OCI-LY7 (cell line): Measurements from ENCODE around the gene APEH. TPM values are rescaled to one million over a fixed set of nuclear protein-coding genes. Genes with fewer than 3 reads are reported as not detected.

Source experiments
- BruUV-seq: library from RNA; stranded (reverse); fragments of 400-500 nt; replicated peaks from 2 replicates; lab custom pipeline; 2021; lab: Mats Ljungman, UMichigan
- CTCF ChIA-PET: fragments of 300-600 bp; sonication (Branson Sonifier 250); formaldehyde crosslinking; loops from one replicate; lab custom pipeline; 2022; ENCODE audit warnings: antibody characterized with exemption; ENCODE audit not compliant: unreplicated experiment; lab: Charles Lee
- POLR2A ChIA-PET: fragments of 300-600 bp; sonication (Branson Sonifier 250); formaldehyde crosslinking; loops from one replicate; lab custom pipeline; 2022; ENCODE audit warnings: antibody characterized with exemption; lab: Charles Lee
- DNase-seq: peaks from one replicate; pipeline ENCODE4 v3.0.0-alpha.2; 2015; ENCODE audit warnings: low spot score
- H2AFZ ChIP-seq: fragments of 200-600 bp; sonication (generic), shearing (Covaris generic); 2 replicates; pipeline ENCODE4 v1.6.1; 2014; ENCODE audit warnings: mild to moderate bottlenecking, antibody characterized with exemption, low read length, moderate library complexity
- H3K27ac ChIP-seq: fragments of 200-600 bp; sonication (generic); 2 replicates; pipeline ENCODE4 v1.5.1; 2014; ENCODE audit warnings: mixed run types, low read depth, mild to moderate bottlenecking, moderate library complexity, low read length, inconsistent platforms; ENCODE audit not compliant: poor library complexity, severe bottlenecking
- H3K36me3 ChIP-seq: fragments of 200-600 bp; sonication (generic); 2 replicates; pipeline ENCODE4 v1.6.1; 2014; ENCODE audit warnings: mild to moderate bottlenecking, antibody characterized with exemption, low read length, moderate library complexity, mixed read lengths; ENCODE audit not compliant: insufficient read depth
- H3K4me1 ChIP-seq: fragments of 200-600 bp; sonication (generic); 2 replicates; pipeline ENCODE4 v1.5.1; 2014; ENCODE audit warnings: mild to moderate bottlenecking, low read length; ENCODE audit not compliant: insufficient read depth, poor library complexity, severe bottlenecking
- H3K4me2 ChIP-seq: fragments of 200-600 bp; sonication (generic); 2 replicates; pipeline ENCODE4 v1.6.1; 2014; ENCODE audit warnings: mild to moderate bottlenecking, low read length
- H3K4me3 ChIP-seq: fragments of 200-600 bp; sonication (generic); 2 replicates; pipeline ENCODE4 v1.5.1; 2014; ENCODE audit warnings: mild to moderate bottlenecking, low read depth, low read length; ENCODE audit not compliant: poor library complexity, severe bottlenecking
- H3K79me2 ChIP-seq: fragments of 200-600 bp; sonication (generic); 2 replicates; pipeline ENCODE4 v1.6.1; 2016; ENCODE audit warnings: low read depth, mild to moderate bottlenecking, low read length, moderate library complexity, mixed read lengths; ENCODE audit not compliant: insufficient read depth
- H3K9me2 ChIP-seq: fragments of 200-600 bp; sonication (generic); 2 replicates; pipeline ENCODE4 v1.6.1; 2016; ENCODE audit warnings: mild to moderate bottlenecking, low read length, mixed read lengths; ENCODE audit not compliant: insufficient read depth
- H3K9me3 ChIP-seq: fragments of 200-600 bp; sonication (generic); 2 replicates; pipeline ENCODE4 v1.6.1; 2014; ENCODE audit warnings: mild to moderate bottlenecking, mixed run types, low read length, mixed read lengths
- H4K20me1 ChIP-seq: fragments of 200-600 bp; sonication (generic); 2 replicates; pipeline ENCODE4 v1.6.1; 2014; ENCODE audit warnings: mild to moderate bottlenecking, antibody characterized with exemption, low read length, moderate library complexity, mixed read lengths; ENCODE audit not compliant: insufficient read depth
- EZH2phosphoT487 ChIP-seq: fragments of 200-600 bp; sonication (generic); IDR thresholded peaks from 2 replicates; pipeline ENCODE4 v1.6.1; 2018; ENCODE audit warnings: low read depth, borderline replicate concordance, mild to moderate bottlenecking, mixed run types, antibody characterized with exemption, low read length, moderate library complexity, mixed read lengths
- intact Hi-C: fragments of 100-400 bp; cut with micrococcal nuclease; formaldehyde crosslinking; loops from one replicate; pipeline ENCODE4 v1.10.0; 2022; ENCODE audit not compliant: unreplicated experiment
- total RNA-seq, 2 experiments: library from RNA; depleted of rRNA in 1 of 2; stranded (reverse); fragments of >200 nt in 1 of 2; shearing (Covaris generic) in 1 of 2; gene quantifications; 2 replicates each; pipeline ENCODE4 v1.2.3, GENCODE V29; 2014 to 2022
- TF ChIP-seq, protein P1 (sequence below): fragments of 200-600 bp; sonication (generic); conservative IDR thresholded peaks from 2 replicates; pipeline ENCODE4 v1.5.1; 2014; ENCODE audit warnings: mild to moderate bottlenecking, antibody characterized with exemption, low read length, moderate library complexity, mixed read lengths

APEH gene
- total RNA-seq, 2 experiments from 2014 or later, result 112 to 132 TPM

DNA sequence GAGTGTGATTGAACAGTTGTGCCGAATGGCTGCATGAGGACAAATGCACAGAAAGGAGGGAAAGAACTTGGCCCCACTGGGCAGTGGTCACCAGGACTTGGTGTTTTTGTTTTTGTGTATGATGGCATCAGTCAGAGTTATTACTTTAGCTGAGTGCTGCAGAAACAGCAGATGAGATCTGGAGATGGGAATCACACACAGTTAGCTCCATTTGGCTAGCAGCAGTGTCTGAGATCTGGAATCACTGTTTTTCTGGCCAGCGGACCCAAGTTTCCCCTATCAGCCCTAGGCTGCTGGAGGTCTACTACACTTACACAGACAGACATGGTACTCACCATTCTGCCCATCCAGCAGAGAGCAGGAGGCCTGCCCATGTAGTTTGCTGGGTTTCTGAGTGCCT, 45.9 kb upstream of the APEH start:
- no peaks in the 10 kb centered on the region for H3K4me1 ChIP-seq
- H4K20me1 ChIP-seq, result no peaks in the 10 kb centered on the region
- no peak overlapping the region for H3K4me2 ChIP-seq
- intact Hi-C loops, result no loop called here
- no peak overlapping the region for H3K4me3 ChIP-seq
- BruUV-seq, result no TSS peak
- no peaks in the 10 kb centered on the region for H3K9me2 ChIP-seq
- H3K79me2 ChIP-seq, result no peaks in the 10 kb centered on the region
- ChIA-PET CTCF (no interaction called here), POLR2A (no interaction called here)
- TF ChIP-seq, protein P1, sequence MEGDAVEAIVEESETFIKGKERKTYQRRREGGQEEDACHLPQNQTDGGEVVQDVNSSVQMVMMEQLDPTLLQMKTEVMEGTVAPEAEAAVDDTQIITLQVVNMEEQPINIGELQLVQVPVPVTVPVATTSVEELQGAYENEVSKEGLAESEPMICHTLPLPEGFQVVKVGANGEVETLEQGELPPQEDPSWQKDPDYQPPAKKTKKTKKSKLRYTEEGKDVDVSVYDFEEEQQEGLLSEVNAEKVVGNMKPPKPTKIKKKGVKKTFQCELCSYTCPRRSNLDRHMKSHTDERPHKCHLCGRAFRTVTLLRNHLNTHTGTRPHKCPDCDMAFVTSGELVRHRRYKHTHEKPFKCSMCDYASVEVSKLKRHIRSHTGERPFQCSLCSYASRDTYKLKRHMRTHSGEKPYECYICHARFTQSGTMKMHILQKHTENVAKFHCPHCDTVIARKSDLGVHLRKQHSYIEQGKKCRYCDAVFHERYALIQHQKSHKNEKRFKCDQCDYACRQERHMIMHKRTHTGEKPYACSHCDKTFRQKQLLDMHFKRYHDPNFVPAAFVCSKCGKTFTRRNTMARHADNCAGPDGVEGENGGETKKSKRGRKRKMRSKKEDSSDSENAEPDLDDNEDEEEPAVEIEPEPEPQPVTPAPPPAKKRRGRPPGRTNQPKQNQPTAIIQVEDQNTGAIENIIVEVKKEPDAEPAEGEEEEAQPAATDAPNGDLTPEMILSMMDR, result no peak
- TF ChIP-seq EZH2phosphoT487, result no peak
- no peak overlapping the region for H3K27ac ChIP-seq
- DNase-seq, result no peak
- no peak overlapping the region for H2AFZ ChIP-seq
- H3K36me3 ChIP-seq, result no peaks in the 10 kb centered on the region
- peaks cover 6% of the 10 kb centered on the region; the same call in 1 of the 2 replicates for H3K9me3 ChIP-seq

DNA sequence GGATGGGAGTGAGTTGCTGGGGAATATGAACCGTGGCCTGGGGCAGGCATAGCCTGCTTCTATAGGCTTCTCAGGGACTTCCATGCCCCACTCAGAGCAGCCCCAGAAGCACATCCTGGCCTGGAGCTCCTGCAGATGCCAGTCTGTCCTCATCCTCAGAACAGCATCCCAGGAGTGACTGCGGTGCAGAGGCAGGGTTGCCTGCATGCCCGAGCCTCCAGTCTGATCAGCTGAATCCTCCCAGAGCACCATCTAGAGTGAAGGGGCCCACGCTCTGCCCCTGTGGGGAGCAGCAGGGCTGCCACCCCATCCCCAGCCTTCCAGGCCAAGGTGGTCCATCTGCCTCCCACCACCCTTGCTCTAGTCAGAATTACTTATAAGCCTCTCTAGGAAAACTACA, 44.7 kb upstream of the APEH start:
- ChIA-PET CTCF (no interaction called here), POLR2A (no interaction called here)
- no peaks in the 10 kb centered on the region for H3K4me1 ChIP-seq

GRCh38 chr3:49629866-49630265, 44.3 kb upstream of the APEH start:
- no peak overlapping the region for H3K4me3 ChIP-seq
- H3K27ac ChIP-seq, result no peak overlapping the region
- intact Hi-C loops, result no loop called here
- H3K9me3 ChIP-seq, result peaks cover 6% of the 10 kb centered on the region; the same call in 1 of the 2 replicates
- H3K4me1 ChIP-seq, result no peaks in the 10 kb centered on the region
- no peaks in the 10 kb centered on the region for H3K9me2 ChIP-seq
- DNase-seq, result no peak
- H3K36me3 ChIP-seq, result no peaks in the 10 kb centered on the region
- no peaks in the 10 kb centered on the region for H4K20me1 ChIP-seq
- no TSS peak for BruUV-seq
- no peak overlapping the region for H2AFZ ChIP-seq
- TF ChIP-seq, protein P1, result no peak
- TF ChIP-seq EZH2phosphoT487, result no peak
- CTCF ChIA-PET, result no interaction called here
- H3K4me2 ChIP-seq, result no peak overlapping the region
- no peaks in the 10 kb centered on the region for H3K79me2 ChIP-seq
- POLR2A ChIA-PET, result no interaction called here

More for the DNA sequence above, 44.7 kb upstream of the APEH start:
- Histone ChIP-seq H2AFZ (no peak overlapping the region), H3K36me3 (no peaks in the 10 kb centered on the region), H3K79me2 (no peaks in the 10 kb centered on the region), H3K4me2 (no peak overlapping the region), H3K9me2 (no peaks in the 10 kb centered on the region), H3K4me3 (no peak overlapping the region), H3K27ac (no peak overlapping the region), H3K9me3 (peaks cover 6% of the 10 kb centered on the region; the same call in 1 of the 2 replicates), H4K20me1 (no peaks in the 10 kb centered on the region)
- intact Hi-C loops, result no loop called here
- no TSS peak for BruUV-seq
- no peak for DNase-seq
- TF ChIP-seq EZH2phosphoT487, result no peak
- TF ChIP-seq, protein P1, result no peak
